Adrenal gland (tissue), 12 donors: ENCODE data around the gene ITPR1. TPM values are rescaled to one million over a fixed set of nuclear protein-coding genes. Genes with fewer than 3 reads are reported as not detected.
A peak's percentile ranks its signal among the peaks of the same experiment; 100 is the strongest.

ENCODE experiments used
- DNase-seq, 7 donors: peaks; one replicate each; pipeline ENCODE4 v3.0.0-alpha.2; 2019 to 2020
- H3K27ac ChIP-seq, 5 donors: fragments of 200-600 bp; sonication (generic) in 4 of 5; 1 replicate in 3 of 5; 2 replicates in 2 of 5; pipeline versions ENCODE4 v1.5.1 to v1.8.0; 2016 to 2020; ENCODE audit warnings: mild to moderate bottlenecking in 1 of 5
- H3K27me3 ChIP-seq: fragments of 200-600 bp; 2 replicates; pipeline ENCODE4 v1.8.0; 2021
- H3K36me3 ChIP-seq, 2 donors: fragments of 200-600 bp; replicated peaks in 1 of 2; 1 replicate in 1 of 2; 2 replicates in 1 of 2; pipeline versions ENCODE4 v1.5.1 to v1.8.0; 2018 to 2022
- H3K4me1 ChIP-seq, 2 donors: fragments of 200-600 bp; replicated peaks in 1 of 2; 1 replicate in 1 of 2; 2 replicates in 1 of 2; pipeline versions ENCODE4 v1.5.1 to v1.8.0; 2018 to 2021
- H3K4me3 ChIP-seq, 4 donors: fragments of 200-600 bp; sonication (generic) in 3 of 4; one replicate each; pipeline ENCODE4 v1.5.1; 2016 to 2018
- H3K9me3 ChIP-seq, 3 donors: fragments of 200-600 bp; sonication (generic) in 1 of 3; replicated peaks in 1 of 3; 1 replicate in 2 of 3; 2 replicates in 1 of 3; pipeline versions ENCODE4 v1.5.1 to v1.8.0; 2016 to 2021
- POLR2A ChIP-seq, 2 donors: fragments of 450-650 bp; IDR thresholded peaks; one replicate each; pipeline ENCODE4 v1.6.1; 2017; ENCODE audit warnings: antibody characterized with exemption in 2 of 2, mild to moderate bottlenecking in 2 of 2, moderate library complexity in 1 of 2
- WGBS, 4 donors: extraction: QIAGEN DNeasy Blood & Tissue Kit in 2 of 4; methylation state at CpG; one replicate each; pipeline versions ENCODE4 v1.1.5 to v1.1.7; 2013 to 2017; 5-methylcytosine and 5-hydroxymethylcytosine counted together
- intact Hi-C, 2 donors: fragments of 100-400 bp; cut with DNase I; formaldehyde crosslinking; loops; one replicate each; pipeline versions ENCODE4 v1.14.1 to v1.15.0; 2022 to 2023
- polyA plus RNA-seq, 3 donors: library from polyadenylated mRNA; stranded (reverse); fragments of 200-250 nt in 2 of 3; fragments of 350-450 nt in 1 of 3; fragmentation: Illumina TruSeq in 1 of 3; extraction: RNeasy Lipid Tissue Mini Kit (QIAGEN cat#74804) in 1 of 3; gene quantifications; one replicate each; pipeline ENCODE4 v1.2.3, GENCODE V29; 2013 to 2014
- total RNA-seq, 9 donors: library from RNA; depleted of rRNA in 4 of 9; stranded (reverse); fragments of >200 nt in 4 of 9; fragments of 120-200 nt in 1 of 9; fragmentation: NEBNext Ultra II Directional in 1 of 9; extraction: Animal tissue kit (Norgen Biotek cat#: 25700) in 1 of 9; gene quantifications; one replicate each; pipeline versions ENCODE4 v1.1.0 to v1.2.4, GENCODE V29; 2013 to 2023
- TF ChIP-seq, protein P1 (sequence below), 6 experiments: fragments of 450-650 bp in 4 of 6; fragments of 200-600 bp in 2 of 6; sonication (generic) in 1 of 6; IDR thresholded peaks; 1 replicate in 5 of 6; 2 replicates in 1 of 6; pipeline versions ENCODE4 v1.5.1 to v1.8.0; 2016 to 2021; ENCODE audit warnings: antibody characterized with exemption in 6 of 6, mild to moderate bottlenecking in 2 of 6, moderate library complexity in 1 of 6
- donor health status: healthy with polysubstance abuse.
- donor health status: Bipolar disorder and iron deficiency.
- donor health status: DM: yes; HTN: yes; CAD: no.
- donor health status: DM: no; HTN: no; CAD: no.
- donor health status: DM: no; HTN: no; CAD: no.
- donor health status: DM: yes; HTN: yes; CAD: no.

The ITPR1 gene
- total and polyA plus RNA-seq, 12 donors: 21.6 to 198 (median 76.6) TPM

- no peak for TF ChIP-seq POLR2A (IDR thresholded peaks at IDR 0.05)
- TF ChIP-seq, protein P1, sequence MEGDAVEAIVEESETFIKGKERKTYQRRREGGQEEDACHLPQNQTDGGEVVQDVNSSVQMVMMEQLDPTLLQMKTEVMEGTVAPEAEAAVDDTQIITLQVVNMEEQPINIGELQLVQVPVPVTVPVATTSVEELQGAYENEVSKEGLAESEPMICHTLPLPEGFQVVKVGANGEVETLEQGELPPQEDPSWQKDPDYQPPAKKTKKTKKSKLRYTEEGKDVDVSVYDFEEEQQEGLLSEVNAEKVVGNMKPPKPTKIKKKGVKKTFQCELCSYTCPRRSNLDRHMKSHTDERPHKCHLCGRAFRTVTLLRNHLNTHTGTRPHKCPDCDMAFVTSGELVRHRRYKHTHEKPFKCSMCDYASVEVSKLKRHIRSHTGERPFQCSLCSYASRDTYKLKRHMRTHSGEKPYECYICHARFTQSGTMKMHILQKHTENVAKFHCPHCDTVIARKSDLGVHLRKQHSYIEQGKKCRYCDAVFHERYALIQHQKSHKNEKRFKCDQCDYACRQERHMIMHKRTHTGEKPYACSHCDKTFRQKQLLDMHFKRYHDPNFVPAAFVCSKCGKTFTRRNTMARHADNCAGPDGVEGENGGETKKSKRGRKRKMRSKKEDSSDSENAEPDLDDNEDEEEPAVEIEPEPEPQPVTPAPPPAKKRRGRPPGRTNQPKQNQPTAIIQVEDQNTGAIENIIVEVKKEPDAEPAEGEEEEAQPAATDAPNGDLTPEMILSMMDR (IDR thresholded peaks at IDR 0.05): no peak
- Histone ChIP-seq H3K9me3 (no peaks in the 10 kb centered on the region), H3K36me3 (no peaks in the 10 kb centered on the region), H3K4me3 (no peak overlapping the region), H3K4me1 (peaks cover 13 to 33% of the 10 kb centered on the region in 2 donors), H3K27ac (no peak overlapping the region), H3K27me3 (no peaks in the 10 kb centered on the region)
- WGBS, 4 donors: 75 to 83% (median 83%) methylated on average over 7 of the region's 7 CpGs
- no peak for DNase-seq
- intact Hi-C loops: no loop called here
These were observed 22.9 kb downstream of the ITPR1 start for GRCh38 chr3:4515916-4516579.

GRCh38 chr3:4517093-4517492, 23.9 kb downstream of the ITPR1 start:
- peak overlapping the region in 2 of 5 donors; percentile 28 to 38 for H3K27ac ChIP-seq
- no peaks in the 10 kb centered on the region for H3K9me3 ChIP-seq
- no peak for TF ChIP-seq POLR2A (IDR thresholded peaks at IDR 0.05)
- TF ChIP-seq, protein P1 (IDR thresholded peaks at IDR 0.05): no peak
- DNase-seq: no peak
- H3K4me1 ChIP-seq: peaks cover 13 to 33% of the 10 kb centered on the region in 2 donors
- no peak overlapping the region for H3K4me3 ChIP-seq
- no peaks in the 10 kb centered on the region for H3K27me3 ChIP-seq
- H3K36me3 ChIP-seq: no peaks in the 10 kb centered on the region
- 59 to 77% (median 74%) methylated on average over 5 of the region's 5 CpGs for WGBS, 4 donors
- intact Hi-C loops: no loop called here

DNA sequence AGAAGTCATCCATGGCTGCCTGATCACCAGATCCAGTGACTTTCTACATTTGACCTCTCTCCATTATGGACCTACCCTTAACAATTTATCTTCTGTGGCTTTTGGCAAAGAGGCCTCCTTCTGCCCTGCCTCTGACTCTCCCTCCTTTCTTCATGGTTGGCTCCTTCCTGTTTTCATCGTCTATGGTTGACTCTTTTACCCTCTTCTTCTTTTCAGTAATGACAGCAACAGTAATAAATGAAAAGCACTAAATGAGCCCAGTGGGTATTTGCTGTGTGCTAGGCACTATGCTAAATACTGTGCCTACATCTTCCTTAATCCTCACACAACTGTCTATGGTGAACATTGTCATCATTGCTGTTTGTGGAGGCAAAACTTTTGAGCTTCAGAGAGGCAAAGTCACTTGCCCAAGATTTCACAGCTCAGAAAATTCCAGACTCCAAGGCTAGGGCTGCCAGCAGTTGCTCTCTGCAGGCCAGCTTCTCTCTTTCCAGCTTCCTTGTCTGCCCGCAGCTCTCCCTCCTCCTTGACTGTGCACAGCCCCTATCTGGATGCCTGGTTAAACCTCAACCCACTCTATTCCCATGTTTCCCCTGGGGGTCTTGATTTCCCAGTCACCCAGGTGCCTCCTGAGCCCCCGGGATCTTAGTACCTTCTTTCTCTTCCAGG, 24.6 kb downstream of the ITPR1 start:
- Histone ChIP-seq H3K36me3 (no peaks in the 10 kb centered on the region), H3K27me3 (no peaks in the 10 kb centered on the region), H3K27ac (peak overlapping the region in 2 of 5 donors; percentile 28 to 38), H3K4me1 (peaks cover 13 to 33% of the 10 kb centered on the region in 2 donors), H3K9me3 (no peaks in the 10 kb centered on the region), H3K4me3 (no peak overlapping the region)
- intact Hi-C loops: no loop called here
- no peak for DNase-seq
- TF ChIP-seq, protein P1 (IDR thresholded peaks at IDR 0.05): no peak
- 39 to 49% (median 46%) methylated on average over 3 of the region's 3 CpGs for WGBS, 4 donors

- 34 to 43% (median 39%) methylated on average over 5 of the region's 5 CpGs for WGBS, 4 donors
- TF ChIP-seq, protein P1 (IDR thresholded peaks at IDR 0.05): no peak
- no peak for TF ChIP-seq POLR2A (IDR thresholded peaks at IDR 0.05)
- Histone ChIP-seq H3K27me3 (no peaks in the 10 kb centered on the region), H3K36me3 (no peaks in the 10 kb centered on the region), H3K9me3 (no peaks in the 10 kb centered on the region), H3K4me3 (no peak overlapping the region), H3K4me1 (peaks cover 18 to 50% of the 10 kb centered on the region in 2 donors), H3K27ac (peak overlapping the region in 3 of 5 donors; percentile 14 to 63 (median 30))
- intact Hi-C loops: no loop called here
- DNase-seq: no peak
These were observed 27.1 kb downstream of the ITPR1 start for GRCh38 chr3:4520033-4520816.
